GM19438 (cell line): ENCODE data around the gene RPN1.

Source experiments
- ATAC-seq: cut with Tn5 transposase; IDR thresholded peaks from one replicate; pipeline ENCODE4 v1.9.1; 2021; ENCODE audit warnings: low read depth; ENCODE audit not compliant: unreplicated experiment

Gene RPN1

DNA sequence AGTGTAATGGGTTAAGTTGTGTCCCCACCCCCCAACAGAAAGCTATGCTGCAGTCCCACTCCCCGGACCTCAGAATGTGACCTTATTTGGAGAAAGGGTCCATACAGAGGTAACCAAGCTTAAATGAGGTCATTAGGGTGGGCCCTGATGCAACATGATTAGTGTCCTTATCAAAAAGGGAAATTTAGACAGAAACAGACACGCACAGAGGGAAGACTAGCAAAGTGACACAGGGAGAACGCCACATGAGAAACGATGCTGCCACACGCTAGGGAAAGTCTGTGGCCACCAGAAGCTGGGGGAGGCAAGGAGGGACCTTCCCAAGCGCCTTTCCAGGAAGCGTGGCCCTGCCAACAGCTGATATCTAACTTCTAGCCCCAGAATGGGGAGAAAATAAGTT is 65.4 kb downstream of the RPN1 start:
- no peak for ATAC-seq

DNA sequence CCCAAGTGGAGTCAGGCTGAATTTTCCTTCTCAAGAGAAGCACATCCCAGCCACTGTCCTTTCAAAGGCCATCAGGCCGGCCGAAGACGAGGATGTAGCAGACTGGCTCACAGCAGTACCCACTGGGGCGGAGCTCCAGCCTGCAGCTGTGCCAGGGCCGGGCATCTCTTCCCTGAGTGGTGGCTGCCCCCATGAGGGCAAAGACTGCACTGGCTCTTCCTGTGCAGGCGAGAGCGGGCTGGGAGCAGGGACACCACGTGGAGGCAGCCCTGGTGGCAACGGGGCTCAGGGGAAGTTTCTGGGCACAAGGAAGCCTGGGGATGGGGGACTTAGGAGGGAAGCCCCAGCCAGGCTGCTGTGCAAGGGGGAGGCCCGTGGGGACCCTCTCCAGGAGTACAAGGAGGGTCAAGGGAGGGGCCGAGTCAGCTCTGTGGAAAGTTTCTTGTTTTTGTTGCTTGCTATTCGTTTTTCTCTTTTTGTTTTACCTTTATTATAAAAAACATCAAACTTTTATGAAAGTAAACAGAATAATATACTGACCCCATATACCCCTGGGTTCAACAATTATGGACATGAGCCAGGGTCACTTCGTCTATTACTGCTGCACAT is 66.1 kb downstream of the RPN1 start:
- ATAC-seq = no peak

DNA sequence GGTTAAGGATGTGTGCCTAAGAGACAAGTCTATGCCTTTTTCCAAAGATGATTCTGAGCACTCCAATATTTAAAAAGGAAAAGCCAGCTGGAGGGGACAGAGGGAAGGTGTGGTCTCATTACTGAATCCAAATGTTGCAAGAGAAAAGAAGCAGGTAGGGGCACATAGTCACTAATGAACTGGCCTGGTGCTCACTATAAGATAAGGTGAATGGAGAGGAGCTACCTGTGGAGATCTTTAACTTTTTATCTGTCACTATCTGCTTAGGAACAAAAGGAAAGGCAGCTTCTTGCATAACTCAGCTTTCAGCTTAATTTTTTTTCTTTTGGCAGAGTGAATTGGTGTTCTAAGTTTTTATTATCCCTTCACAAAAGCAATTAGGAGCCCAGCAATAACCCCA is 69.1 kb downstream of the RPN1 start:
- ATAC-seq = no peak

DNA sequence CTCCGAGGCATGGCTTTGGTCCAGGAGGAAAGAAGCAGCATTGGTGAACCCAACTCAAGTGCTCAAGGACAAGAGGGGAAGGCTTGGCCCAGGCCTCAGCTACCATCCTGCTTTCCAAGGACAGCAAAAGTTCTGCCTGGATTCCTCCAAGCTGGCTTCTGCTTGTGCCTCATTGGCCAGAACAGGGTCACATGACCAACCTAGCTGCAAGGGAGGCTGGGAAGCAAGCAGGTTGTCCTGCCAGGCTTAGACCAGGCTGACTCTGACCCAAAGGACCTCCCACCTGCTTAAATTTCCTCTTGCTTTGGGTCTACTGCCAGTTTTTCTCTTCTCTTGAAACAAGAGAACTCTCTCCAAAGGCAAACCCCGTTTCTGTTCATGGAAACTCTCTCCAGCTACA is 70.7 kb downstream of the RPN1 start:
- ATAC-seq = no peak

DNA sequence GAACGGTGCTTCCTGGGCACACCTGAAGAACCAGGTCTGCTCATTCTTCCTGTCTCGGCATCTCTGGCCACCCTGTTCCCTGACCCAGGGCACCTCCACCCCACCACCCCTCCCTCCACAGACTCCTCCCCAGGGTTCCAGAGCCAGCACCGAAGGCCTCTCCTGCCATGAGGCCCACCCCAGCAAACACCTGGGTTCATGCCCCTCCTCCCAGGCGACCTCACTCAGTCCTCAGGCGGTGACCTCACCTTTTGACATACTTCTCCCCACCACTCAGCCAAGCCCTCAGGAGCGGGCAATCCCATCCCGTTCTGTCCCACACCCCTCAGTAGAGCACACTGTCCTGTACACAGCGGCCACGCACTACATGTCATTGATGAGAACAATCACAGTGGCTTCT is 72.3 kb downstream of the RPN1 start:
- ATAC-seq = no peak

DNA sequence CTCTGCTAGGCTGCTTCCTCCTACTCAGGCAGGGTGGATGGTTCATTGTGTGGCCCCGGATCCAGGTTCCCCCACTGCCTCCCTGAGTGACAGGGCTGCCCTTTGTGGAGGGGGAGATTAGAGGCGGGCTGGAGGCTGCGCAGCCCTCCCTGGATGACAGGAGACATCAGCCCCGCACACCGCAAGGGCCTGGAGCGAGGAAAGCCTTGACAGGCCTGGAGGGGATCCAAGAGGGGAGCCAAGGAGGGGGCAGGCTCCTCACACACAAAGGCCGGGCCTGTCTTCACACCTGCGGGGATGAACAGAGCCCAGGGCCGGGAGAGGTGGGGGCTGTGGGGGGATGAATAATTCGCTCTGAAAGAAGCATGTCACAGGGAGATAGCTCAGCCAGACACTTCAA is 72.9 kb downstream of the RPN1 start:
- no peak for ATAC-seq

DNA sequence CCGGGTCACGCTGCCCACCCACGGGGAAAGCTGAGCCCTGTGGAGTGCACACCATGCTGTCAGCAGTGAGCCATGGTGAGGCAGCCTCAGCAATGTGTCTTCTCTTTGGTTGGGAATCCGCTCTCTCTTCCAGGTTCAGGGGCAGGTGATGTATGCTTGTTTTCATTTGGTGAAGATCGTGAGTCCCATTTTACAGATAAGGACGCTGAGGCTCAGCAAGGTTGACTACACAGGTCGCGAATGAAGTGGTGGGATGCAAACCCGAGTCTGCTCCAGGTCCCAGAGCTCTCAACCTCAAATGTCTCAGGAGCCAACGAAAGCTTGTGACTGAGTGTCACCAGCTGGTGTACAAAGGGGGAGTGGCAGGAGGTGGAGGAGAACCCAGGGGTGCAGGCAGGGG is 74.3 kb downstream of the RPN1 start:
- no peak for ATAC-seq

DNA sequence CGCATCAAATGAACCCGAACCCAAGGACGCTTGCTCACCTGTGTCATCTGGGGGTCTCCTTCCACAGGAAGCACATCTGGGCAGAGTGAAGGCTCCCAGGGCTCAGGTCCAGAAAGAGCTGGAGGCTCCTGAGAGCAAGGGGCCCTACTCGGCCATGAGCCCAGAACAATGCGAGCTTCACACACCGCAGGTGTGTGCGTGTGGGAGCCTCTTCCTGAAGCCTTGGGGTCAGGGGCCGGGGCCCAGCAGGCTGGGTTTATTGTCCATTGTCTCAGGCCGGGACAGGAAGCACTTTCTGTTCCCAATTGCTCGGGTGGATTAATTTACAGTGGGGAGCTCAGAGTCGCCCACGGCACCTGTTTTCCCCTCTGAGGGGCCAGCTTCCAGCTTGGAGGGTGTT is 74.8 kb downstream of the RPN1 start:
- no peak for ATAC-seq

DNA sequence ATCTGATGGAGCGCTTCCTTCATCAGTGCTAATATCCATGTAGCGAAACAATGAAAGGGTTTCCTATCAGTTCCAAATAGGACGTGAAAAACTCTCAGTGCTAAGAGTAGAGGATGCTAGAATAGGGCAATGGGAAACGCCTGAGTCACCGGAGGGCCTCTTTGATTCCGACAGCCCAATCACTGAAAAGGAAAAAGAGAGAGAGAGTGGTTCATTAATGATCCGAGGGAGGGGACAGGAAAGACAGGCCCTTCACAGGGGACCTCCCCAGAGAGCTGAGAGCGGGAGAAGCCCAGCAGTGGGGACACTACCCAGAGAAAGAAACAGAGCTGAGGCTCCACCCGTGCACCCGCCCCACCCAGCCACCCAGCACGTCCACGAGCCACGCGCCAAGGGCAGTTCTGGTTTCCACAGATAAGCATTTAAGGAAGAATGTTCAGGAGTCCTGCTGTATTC is 76.9 kb downstream of the RPN1 start:
- no peak for ATAC-seq

DNA sequence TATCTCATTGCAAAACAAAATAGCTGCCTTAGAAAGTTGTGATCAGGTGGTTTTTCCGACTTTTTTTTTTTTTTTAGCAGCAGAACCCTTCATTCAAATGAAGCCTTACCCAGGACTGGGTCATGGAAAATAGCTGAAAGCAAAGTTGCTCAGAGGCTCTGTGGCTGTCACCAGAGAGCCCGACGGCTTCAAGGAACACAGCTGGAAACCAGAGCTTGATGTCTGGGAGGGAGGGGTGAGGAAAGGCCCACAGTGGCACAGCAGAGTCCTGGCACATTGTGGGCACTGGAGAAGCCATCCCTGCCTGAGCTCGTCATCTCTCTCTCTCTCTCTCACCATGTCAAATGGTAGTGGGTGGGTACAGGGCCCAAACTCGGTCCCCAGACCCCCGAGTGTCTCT is 77.5 kb downstream of the RPN1 start:
- no peak for ATAC-seq

DNA sequence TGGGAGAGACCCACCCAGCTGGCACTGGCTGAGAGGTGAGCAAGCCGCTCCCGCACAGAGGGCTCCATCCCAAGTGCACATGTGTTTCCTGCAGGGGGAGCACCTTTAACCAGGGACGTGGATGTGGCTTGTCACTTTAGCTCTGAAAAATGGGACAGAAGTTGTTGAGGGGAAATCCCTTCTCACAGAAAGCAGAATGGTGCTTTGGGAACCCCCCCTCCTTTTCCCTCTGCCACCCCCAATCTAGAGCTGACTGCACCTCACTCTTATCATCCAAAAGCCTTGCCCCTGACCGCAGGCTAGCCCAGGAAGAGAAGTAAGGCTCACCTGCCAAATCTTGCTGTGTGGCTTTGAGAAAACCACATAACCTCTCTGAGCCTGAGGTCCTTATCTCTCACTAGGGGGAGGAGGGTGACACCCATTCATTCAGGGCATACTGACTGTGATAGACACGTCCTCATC is 77.9 kb downstream of the RPN1 start:
- no peak for ATAC-seq

DNA sequence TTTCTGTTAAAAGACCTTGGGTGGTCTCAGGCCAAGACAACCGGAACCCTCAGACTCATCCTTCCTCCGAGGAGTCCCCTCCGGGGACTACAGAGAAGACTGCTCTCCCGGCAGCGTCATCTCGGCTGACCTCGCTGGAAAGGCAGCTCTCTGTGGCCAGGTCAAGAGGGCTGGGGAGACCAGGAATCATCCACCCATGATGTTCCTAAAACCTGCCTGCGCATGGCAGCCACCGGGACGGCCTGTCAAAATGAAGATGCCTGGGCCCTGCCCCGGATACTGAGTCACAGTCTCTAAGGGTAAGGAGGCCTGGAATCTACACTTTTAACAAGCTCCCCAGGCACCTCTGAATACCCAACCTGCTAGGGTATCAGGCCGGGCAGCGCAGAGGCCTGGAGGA is 78.6 kb downstream of the RPN1 start:
- no peak for ATAC-seq
